IMR-90 (cell line): ENCODE data around the gene USH2A. TPM values are rescaled to one million over a fixed set of nuclear protein-coding genes. Genes with fewer than 3 reads are reported as not detected.

Source experiments
- ATAC-seq: fragments of 200-7000 bp; cut with Tn5 transposase; 2 replicates; pipeline ENCODE4 v1.9.1; 2020; ENCODE audit warnings: low read depth, mild to moderate bottlenecking, moderate library complexity
- BruUV-seq: library from RNA; stranded (reverse); fragments of 400-500 nt; replicated peaks from 2 replicates; lab custom pipeline; 2021; lab: Mats Ljungman, UMichigan
- CTCF ChIA-PET: fragments of 300-600 bp; formaldehyde crosslinking; extraction: SDS; loops from one replicate; lab custom pipeline; 2021; ENCODE audit warnings: antibody characterized with exemption; lab: Yijun Ruan, JAX
- POLR2A ChIA-PET: fragments of 300-600 bp; sonication (Branson Sonifier 250); formaldehyde crosslinking; loops from one replicate; lab custom pipeline; 2022; ENCODE audit warnings: antibody characterized with exemption; ENCODE audit not compliant: unreplicated experiment; lab: Charles Lee
- DNase-seq: peaks from one replicate; pipeline ENCODE4 v3.0.0; 2013
- H2AFZ ChIP-seq: replicated peaks from 2 replicates; pipeline ENCODE3; 2013; ENCODE audit warnings: low read length, mild to moderate bottlenecking; ENCODE audit not compliant: poor library complexity
- H2AK5ac ChIP-seq: 2 replicates; pipeline ENCODE4 v1.6.1; 2013; ENCODE audit warnings: low read depth, low read length, inconsistent platforms
- H2AK9ac ChIP-seq: replicated peaks from 2 replicates; pipeline ENCODE3; 2013; ENCODE audit warnings: mild to moderate bottlenecking, low read depth, low read length, moderate library complexity; ENCODE audit not compliant: poor library complexity
- H2BK120ac ChIP-seq: 2 replicates; pipeline ENCODE4 v1.6.1; 2013; ENCODE audit warnings: low read depth, low read length, inconsistent platforms
- H2BK15ac ChIP-seq: 3 replicates; pipeline ENCODE4 v1.6.1; 2013; ENCODE audit warnings: low read depth, low read length, inconsistent platforms
- H2BK20ac ChIP-seq: 2 replicates; pipeline ENCODE4 v1.6.1; 2013; ENCODE audit warnings: low read depth, mild to moderate bottlenecking, inconsistent platforms, low read length, moderate library complexity
- H2BK5ac ChIP-seq: 2 replicates; pipeline ENCODE4 v1.6.1; 2013; ENCODE audit warnings: mild to moderate bottlenecking, low read depth, low read length, inconsistent platforms; ENCODE audit not compliant: poor library complexity, severe bottlenecking
- H3K14ac ChIP-seq: replicated peaks from 2 replicates; pipeline ENCODE4 v1.6.1; 2013; ENCODE audit warnings: low read depth, low read length, inconsistent platforms
- H3K18ac ChIP-seq: 2 replicates; pipeline ENCODE4 v1.6.1; 2013; ENCODE audit warnings: low read depth, low read length, control low read depth
- H3K23ac ChIP-seq: 2 replicates; pipeline ENCODE4 v1.6.1; 2013; ENCODE audit warnings: low read depth, low read length, inconsistent platforms
- H3K27ac ChIP-seq: 2 replicates; pipeline ENCODE4 v1.5.1; 2013; ENCODE audit warnings: mild to moderate bottlenecking, control low read depth, low read length; ENCODE audit not compliant: insufficient read depth
- H3K27me3 ChIP-seq: 2 replicates; pipeline ENCODE4 v1.6.1; 2013; ENCODE audit warnings: low read length; ENCODE audit not compliant: control insufficient read depth, insufficient read depth
- H3K36me3 ChIP-seq: 2 replicates; pipeline ENCODE4 v1.6.1; 2013; ENCODE audit warnings: low read length, mixed read lengths; ENCODE audit not compliant: control insufficient read depth, insufficient read depth
- H3K4ac ChIP-seq: 2 replicates; pipeline ENCODE4 v1.6.1; 2013; ENCODE audit warnings: low read depth, low read length, inconsistent platforms
- H3K4me1 ChIP-seq: 2 replicates; pipeline ENCODE4 v1.6.1; 2013; ENCODE audit warnings: low read length, mixed read lengths; ENCODE audit not compliant: control insufficient read depth, insufficient read depth
- H3K4me2 ChIP-seq: 2 replicates; pipeline ENCODE4 v1.6.1; 2013; ENCODE audit warnings: low read depth, mild to moderate bottlenecking, control low read depth, low read length, moderate library complexity
- H3K4me3 ChIP-seq: 2 replicates; pipeline ENCODE4 v1.5.1; 2013; ENCODE audit warnings: low read depth, mild to moderate bottlenecking, control low read depth, low read length, moderate library complexity; ENCODE audit not compliant: insufficient read depth
- H3K56ac ChIP-seq: 2 replicates; pipeline ENCODE4 v1.6.1; 2013; ENCODE audit warnings: low read length, inconsistent platforms; ENCODE audit not compliant: insufficient read depth; ENCODE audit errors: extremely low read depth
- H3K79me1 ChIP-seq, 2 experiments: 2 replicates each; pipeline ENCODE4 v1.6.1; 2013; ENCODE audit warnings: low read length in 2 of 2, inconsistent platforms in 1 of 2, low read depth in 1 of 2
- H3K9ac ChIP-seq: 2 replicates; pipeline ENCODE4 v1.6.1; 2013; ENCODE audit warnings: low read depth, low read length, control low read depth
- H3K9me1 ChIP-seq: 2 replicates; pipeline ENCODE4 v1.6.1; 2013; ENCODE audit warnings: low read length, inconsistent platforms; ENCODE audit not compliant: insufficient read depth
- H3K9me3 ChIP-seq: 2 replicates; pipeline ENCODE4 v1.6.1; 2013; ENCODE audit warnings: low read length; ENCODE audit not compliant: control insufficient read depth, insufficient read depth
- H4K20me1 ChIP-seq: 2 replicates; pipeline ENCODE4 v1.6.1; 2013; ENCODE audit warnings: low read length, inconsistent platforms; ENCODE audit not compliant: insufficient read depth
- H4K5ac ChIP-seq: 2 replicates; pipeline ENCODE4 v1.6.1; 2013; ENCODE audit warnings: mild to moderate bottlenecking, low read depth, low read length, control low read depth
- H4K8ac ChIP-seq, 2 experiments: 2 replicates each; pipeline ENCODE4 v1.6.1; 2013; ENCODE audit warnings: low read depth in 2 of 2, low read length in 2 of 2, control low read depth in 1 of 2, inconsistent platforms in 1 of 2
- H4K91ac ChIP-seq: 2 replicates; pipeline ENCODE4 v1.6.1; 2013; ENCODE audit warnings: low read depth, low read length, inconsistent platforms; ENCODE audit not compliant: insufficient read depth
- BHLHE40 ChIP-seq: fragments of 150-350 bp; IDR thresholded peaks from 2 replicates; pipeline ENCODE4 v1.6.1; 2016; ENCODE audit warnings: mild to moderate bottlenecking, low read depth, low read length
- CEBPB ChIP-seq: IDR thresholded peaks from 2 replicates; pipeline ENCODE4 v1.6.1; 2012; ENCODE audit warnings: low read depth, low read length, improper control_type of control experiment
- CHD1 ChIP-seq: IDR thresholded peaks from 2 replicates; pipeline ENCODE4 v1.6.1; 2012; ENCODE audit warnings: low read depth, low read length, improper control_type of control experiment
- FOS ChIP-seq: fragments of 150-350 bp; IDR thresholded peaks from 2 replicates; pipeline ENCODE4 v1.6.1; 2016; ENCODE audit warnings: low read depth, low read length
- MAFK ChIP-seq: IDR thresholded peaks from 2 replicates; pipeline ENCODE4 v1.6.1; 2012; ENCODE audit warnings: low read depth, low read length, improper control_type of control experiment
- MXI1 ChIP-seq: IDR thresholded peaks from 2 replicates; pipeline ENCODE4 v1.6.1; 2012; ENCODE audit warnings: low read depth, mild to moderate bottlenecking, low read length, moderate library complexity, borderline replicate concordance
- NFE2L2 ChIP-seq: fragments of 150-350 bp; IDR thresholded peaks from 2 replicates; pipeline ENCODE4 v1.6.1; 2016; ENCODE audit warnings: low read depth, mild to moderate bottlenecking, low read length
- POLR2A ChIP-seq: IDR thresholded peaks from 2 replicates; pipeline ENCODE4 v1.6.1; 2012; ENCODE audit warnings: mild to moderate bottlenecking, low read depth, low read length
- RAD21 ChIP-seq: IDR thresholded peaks from 2 replicates; pipeline ENCODE4 v1.6.1; 2012; ENCODE audit warnings: low read length, improper control_type of control experiment
- RCOR1 ChIP-seq: IDR thresholded peaks from 2 replicates; pipeline ENCODE4 v1.6.1; 2012; ENCODE audit warnings: mild to moderate bottlenecking, low read length, improper control_type of control experiment; ENCODE audit not compliant: insufficient replicate concordance
- RFX5 ChIP-seq: IDR thresholded peaks from 2 replicates; pipeline ENCODE4 v1.8.0; 2012; ENCODE audit warnings: low read depth, mild to moderate bottlenecking, low read length, moderate library complexity
- SMC3 ChIP-seq: fragments of 150-350 bp; IDR thresholded peaks from 2 replicates; pipeline ENCODE4 v1.6.1; 2016; ENCODE audit warnings: low read depth, mild to moderate bottlenecking, antibody characterized with exemption, low read length, moderate library complexity
- dilution Hi-C: fragments of 300-500 bp; cut with HindIII; formaldehyde crosslinking; loops from one replicate; pipeline ENCODE4 v1.14.3; 2018; ENCODE audit warnings: low sequenced_read_pairs; ENCODE audit not compliant: unreplicated experiment
- in situ Hi-C: fragments of 300-500 bp; cut with MboI; formaldehyde crosslinking; loops from 3 replicates; pipeline ENCODE4 v1.14.3; 2019; ENCODE audit warnings: low sequenced_read_pairs, inconsistent platforms, mixed read lengths
- intact Hi-C: fragments of 100-400 bp; cut with micrococcal nuclease; formaldehyde crosslinking; loops from 2 replicates; pipeline ENCODE4 v1.10.0; 2022
- polyA plus RNA-seq, 3 experiments: library from polyadenylated mRNA; depleted of rRNA; stranded (reverse); fragments of >200 nt; gene quantifications; 2 replicates each; pipeline ENCODE4 v1.2.3, GENCODE V29; 2012; ENCODE audit warnings: low replicate concordance in 1 of 3
- total RNA-seq: library from RNA; depleted of rRNA; stranded (reverse); fragments of >200 nt; gene quantifications from 2 replicates; pipeline ENCODE4 v1.2.3, GENCODE V29; 2012
- TF ChIP-seq, protein P1 (sequence below): fragments of 150-350 bp; IDR thresholded peaks from 2 replicates; pipeline ENCODE4 v1.6.1; 2017; ENCODE audit warnings: mild to moderate bottlenecking, antibody characterized with exemption, low read length, low read depth
- TF ChIP-seq, protein P2 (sequence below): fragments of 150-350 bp; IDR thresholded peaks from 2 replicates; pipeline ENCODE4 v1.6.1; 2016; ENCODE audit warnings: low read depth, mild to moderate bottlenecking, low read length, moderate library complexity, borderline replicate concordance
- TF ChIP-seq, protein P3 (sequence below): conservative IDR thresholded peaks from 2 replicates; pipeline ENCODE4 v1.5.1; 2012; ENCODE audit warnings: mild to moderate bottlenecking, low read depth, low read length, improper control_type of control experiment

USH2A gene
- total and polyA plus RNA-seq, 2 of the 4 experiments (the other 2 are of a cell fraction): under 0.01 to 0.02 TPM

DNA sequence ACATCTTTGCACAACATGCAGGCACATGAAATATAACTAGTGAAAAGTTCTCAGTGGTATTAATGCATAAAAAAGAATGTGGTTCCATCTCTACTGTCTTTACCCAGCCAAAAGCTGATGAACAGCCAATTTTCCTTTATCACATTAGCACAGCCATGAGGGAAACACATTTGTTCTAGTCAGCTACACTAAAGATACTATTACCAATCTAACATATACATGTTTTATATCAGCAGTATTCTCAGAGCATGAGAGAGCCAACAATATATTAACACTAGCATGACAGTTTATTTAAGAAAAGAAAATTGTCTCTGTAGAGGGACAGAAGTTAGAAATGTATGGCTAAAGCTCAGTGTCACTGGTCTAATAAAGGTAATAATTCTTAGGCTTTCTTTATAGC, 56.3 kb downstream of the USH2A start:
- H3K79me1 ChIP-seq: no peaks in the 10 kb centered on the region
- no peaks in the 10 kb centered on the region for H3K27me3 ChIP-seq
- no peaks in the 10 kb centered on the region for H3K9me1 ChIP-seq
- H2BK120ac ChIP-seq: no peak overlapping the region
- no peak overlapping the region for H4K8ac ChIP-seq
- no TSS peak for BruUV-seq
- H3K14ac ChIP-seq: no peak overlapping the region
- no peak overlapping the region for H4K91ac ChIP-seq
- dilution Hi-C loops (no loop called here), in situ Hi-C loops (no loop called here), intact Hi-C loops (no loop called here)
- H3K9ac ChIP-seq: no peak overlapping the region
- H3K18ac ChIP-seq: no peak overlapping the region
- no peak overlapping the region for H2AK9ac ChIP-seq
- ChIA-PET CTCF (no interaction called here), POLR2A (no interaction called here)
- no peaks in the 10 kb centered on the region for H3K4me1 ChIP-seq
- H3K4me3 ChIP-seq: no peak overlapping the region
- no peak overlapping the region for H2BK5ac ChIP-seq
- H2AK5ac ChIP-seq: no peak overlapping the region
- H3K4me2 ChIP-seq: no peak overlapping the region
- no peak overlapping the region for H3K27ac ChIP-seq
- no peak overlapping the region for H3K4ac ChIP-seq
- H2BK15ac ChIP-seq: no peak overlapping the region
- no peaks in the 10 kb centered on the region for H4K20me1 ChIP-seq
- no peak overlapping the region for H2BK20ac ChIP-seq
- no peak overlapping the region for H3K56ac ChIP-seq
- H3K36me3 ChIP-seq: no peaks in the 10 kb centered on the region
- DNase-seq (no peak), ATAC-seq (no peak)
- no peak overlapping the region for H2AFZ ChIP-seq
- TF ChIP-seq FOS: no peak
- no peak for TF ChIP-seq RFX5
- TF ChIP-seq, protein P1, sequence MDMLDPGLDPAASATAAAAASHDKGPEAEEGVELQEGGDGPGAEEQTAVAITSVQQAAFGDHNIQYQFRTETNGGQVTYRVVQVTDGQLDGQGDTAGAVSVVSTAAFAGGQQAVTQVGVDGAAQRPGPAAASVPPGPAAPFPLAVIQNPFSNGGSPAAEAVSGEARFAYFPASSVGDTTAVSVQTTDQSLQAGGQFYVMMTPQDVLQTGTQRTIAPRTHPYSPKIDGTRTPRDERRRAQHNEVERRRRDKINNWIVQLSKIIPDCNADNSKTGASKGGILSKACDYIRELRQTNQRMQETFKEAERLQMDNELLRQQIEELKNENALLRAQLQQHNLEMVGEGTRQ: no peak
- no peak for TF ChIP-seq RAD21
- TF ChIP-seq, protein P2, sequence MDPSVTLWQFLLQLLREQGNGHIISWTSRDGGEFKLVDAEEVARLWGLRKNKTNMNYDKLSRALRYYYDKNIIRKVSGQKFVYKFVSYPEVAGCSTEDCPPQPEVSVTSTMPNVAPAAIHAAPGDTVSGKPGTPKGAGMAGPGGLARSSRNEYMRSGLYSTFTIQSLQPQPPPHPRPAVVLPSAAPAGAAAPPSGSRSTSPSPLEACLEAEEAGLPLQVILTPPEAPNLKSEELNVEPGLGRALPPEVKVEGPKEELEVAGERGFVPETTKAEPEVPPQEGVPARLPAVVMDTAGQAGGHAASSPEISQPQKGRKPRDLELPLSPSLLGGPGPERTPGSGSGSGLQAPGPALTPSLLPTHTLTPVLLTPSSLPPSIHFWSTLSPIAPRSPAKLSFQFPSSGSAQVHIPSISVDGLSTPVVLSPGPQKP: no peak
- TF ChIP-seq RCOR1: no peak
- TF ChIP-seq POLR2A: no peak
- no peak for TF ChIP-seq CHD1
- TF ChIP-seq, protein P3, sequence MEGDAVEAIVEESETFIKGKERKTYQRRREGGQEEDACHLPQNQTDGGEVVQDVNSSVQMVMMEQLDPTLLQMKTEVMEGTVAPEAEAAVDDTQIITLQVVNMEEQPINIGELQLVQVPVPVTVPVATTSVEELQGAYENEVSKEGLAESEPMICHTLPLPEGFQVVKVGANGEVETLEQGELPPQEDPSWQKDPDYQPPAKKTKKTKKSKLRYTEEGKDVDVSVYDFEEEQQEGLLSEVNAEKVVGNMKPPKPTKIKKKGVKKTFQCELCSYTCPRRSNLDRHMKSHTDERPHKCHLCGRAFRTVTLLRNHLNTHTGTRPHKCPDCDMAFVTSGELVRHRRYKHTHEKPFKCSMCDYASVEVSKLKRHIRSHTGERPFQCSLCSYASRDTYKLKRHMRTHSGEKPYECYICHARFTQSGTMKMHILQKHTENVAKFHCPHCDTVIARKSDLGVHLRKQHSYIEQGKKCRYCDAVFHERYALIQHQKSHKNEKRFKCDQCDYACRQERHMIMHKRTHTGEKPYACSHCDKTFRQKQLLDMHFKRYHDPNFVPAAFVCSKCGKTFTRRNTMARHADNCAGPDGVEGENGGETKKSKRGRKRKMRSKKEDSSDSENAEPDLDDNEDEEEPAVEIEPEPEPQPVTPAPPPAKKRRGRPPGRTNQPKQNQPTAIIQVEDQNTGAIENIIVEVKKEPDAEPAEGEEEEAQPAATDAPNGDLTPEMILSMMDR: no peak
- TF ChIP-seq MXI1: no peak
- TF ChIP-seq CEBPB: no peak
- TF ChIP-seq BHLHE40: no peak
- TF ChIP-seq SMC3: no peak
- TF ChIP-seq NFE2L2: no peak
- no peak for TF ChIP-seq MAFK
- H4K5ac ChIP-seq: no peak overlapping the region
- H3K9me3 ChIP-seq: no peaks in the 10 kb centered on the region
- no peak overlapping the region for H3K23ac ChIP-seq
